Kidney (tissue), 14 donors: ENCODE data around the gene TRAPPC12. TPM values are rescaled to one million over a fixed set of nuclear protein-coding genes. Genes with fewer than 3 reads are reported as not detected.

ENCODE experiments used
- DNase-seq, 5 donors: peaks; one replicate each; pipeline ENCODE4 v3.0.0-alpha.2; 2013 to 2020
- FAIRE-seq: peaks from 2 replicates; lab custom pipeline; 2012; peaks lifted over from hg19 to GRCh38; lab: Jason Lieb, UNC
- H3K27ac ChIP-seq, 2 donors: one replicate each; pipeline ENCODE4 v1.7.0; 2013; ENCODE audit warnings: low read depth in 2 of 2, low read length in 2 of 2, inconsistent platforms in 1 of 2
- H3K27me3 ChIP-seq: one replicate; pipeline ENCODE4 v1.7.1; 2013; ENCODE audit warnings: low read length, inconsistent platforms; ENCODE audit not compliant: control insufficient read depth, insufficient read depth
- H3K36me3 ChIP-seq, 3 donors: one replicate each; pipeline versions ENCODE4 v1.7.0 to v1.7.1; 2013; ENCODE audit warnings: low read length in 3 of 3, control low read depth in 1 of 3, inconsistent platforms in 1 of 3; ENCODE audit not compliant: insufficient read depth in 3 of 3, control insufficient read depth in 2 of 3
- H3K4me1 ChIP-seq, 3 donors: one replicate each; pipeline versions ENCODE4 v1.7.0 to v1.7.1; 2013; ENCODE audit warnings: low read length in 3 of 3, inconsistent platforms in 1 of 3, low read depth in 1 of 3; ENCODE audit not compliant: control insufficient read depth in 2 of 3, insufficient read depth in 2 of 3
- H3K4me3 ChIP-seq, 3 donors: one replicate each; pipeline versions ENCODE4 v1.7.0 to v1.8.1; 2013; ENCODE audit warnings: low read length in 3 of 3, control low read depth in 1 of 3, inconsistent platforms in 1 of 3
- H3K9ac ChIP-seq, 3 donors: one replicate each; pipeline versions ENCODE4 v1.7.0 to v1.7.1; 2013; ENCODE audit warnings: low read length in 3 of 3, control low read depth in 1 of 3, inconsistent platforms in 1 of 3
- H3K9me3 ChIP-seq, 3 donors: one replicate each; pipeline versions ENCODE4 v1.7.0 to v1.7.1; 2013; ENCODE audit warnings: low read length in 3 of 3, control low read depth in 1 of 3, inconsistent platforms in 1 of 3; ENCODE audit not compliant: control insufficient read depth in 2 of 3, insufficient read depth in 1 of 3
- CTCF ChIP-seq: IDR thresholded peaks from 3 replicates; pipeline ENCODE4 v1.5.1; 2012; ENCODE audit warnings: mild to moderate bottlenecking, moderate library complexity, borderline replicate concordance; ENCODE audit not compliant: insufficient read depth; ENCODE audit errors: extremely low read depth
- intact Hi-C: fragments of 100-400 bp; cut with DNase I; formaldehyde crosslinking; loops from one replicate; pipeline ENCODE4 v1.11.1; 2022
- polyA plus RNA-seq: library from polyadenylated mRNA; stranded (reverse); fragments of 350-450 nt; fragmentation: Illumina TruSeq; extraction: RNeasy Lipid Tissue Mini Kit (QIAGEN cat#74804); gene quantifications from one replicate; pipeline ENCODE4 v1.2.3, GENCODE V29; 2014; ENCODE audit warnings: low read depth, low replicate concordance; ENCODE audit not compliant: insufficient read depth
- total RNA-seq: library from RNA; stranded (reverse); fragmentation: NEBNext Ultra II Directional; extraction: Animal tissue kit (Norgen Biotek cat#: 25700); gene quantifications from one replicate; pipeline ENCODE4 v1.2.1, GENCODE V29; 2021
- donor health status: control.
- donor health status: control.
- donor health status: control.
- donor health status: control.
- donor health status: control.
- donor health status: DM: yes; HTN: yes; CAD: no.
- donor health status: Normal renal cell carcinoma (clear cell type).

Gene TRAPPC12
- total and polyA plus RNA-seq, 2 donors from 2014 or later: 81.6 to 104 TPM

- no peaks in the 10 kb centered on the region for H3K27me3 ChIP-seq
- FAIRE-seq: no peak
- peaks cover 0 to 18% (median 0%) of the 10 kb centered on the region in 3 donors for H3K9me3 ChIP-seq
- H3K9ac ChIP-seq: no peak overlapping the region
- no peak overlapping the region for H3K27ac ChIP-seq
- H3K4me1 ChIP-seq: peaks cover 0 to 15% (median 11%) of the 10 kb centered on the region in 3 donors
- no peak for TF ChIP-seq CTCF
- H3K36me3 ChIP-seq: peaks cover 0 to 7% (median 6%) of the 10 kb centered on the region in 3 donors
- intact Hi-C loops: no loop called here
- DNase-seq: no peak
- no peak overlapping the region for H3K4me3 ChIP-seq
These were observed 17.5 kb downstream of the TRAPPC12 start for GRCh38 chr2:3396920-3397559.

DNA sequence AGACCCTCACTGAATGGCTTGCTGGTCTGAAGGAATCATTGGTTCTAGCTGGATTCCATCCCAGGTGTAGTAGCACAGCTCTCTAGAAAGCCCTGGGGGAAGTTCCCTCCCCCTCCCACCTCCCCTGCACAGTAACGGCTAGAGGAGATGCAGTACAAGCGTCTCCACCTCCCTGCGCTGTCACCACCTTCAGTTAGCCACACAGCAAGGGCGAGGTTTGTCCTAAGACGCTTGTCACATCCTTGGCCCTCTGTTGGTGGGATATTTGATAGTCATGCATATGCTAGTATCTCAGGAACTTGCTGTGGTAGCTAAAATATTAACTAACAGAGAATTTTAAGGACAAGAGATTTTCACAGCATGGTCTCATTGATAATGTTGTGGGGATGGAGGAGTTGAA lies 19.4 kb downstream of the TRAPPC12 start:
- FAIRE-seq (no peak), DNase-seq (no peak)
- Histone ChIP-seq H3K36me3 (peaks cover 0 to 6% (median 5%) of the 10 kb centered on the region in 3 donors), H3K27me3 (no peaks in the 10 kb centered on the region), H3K27ac (no peak overlapping the region), H3K9ac (no peak overlapping the region), H3K9me3 (peaks cover 0 to 18% (median 0%) of the 10 kb centered on the region in 3 donors), H3K4me3 (no peak overlapping the region), H3K4me1 (peaks cover 0 to 15% (median 11%) of the 10 kb centered on the region in 3 donors)
- TF ChIP-seq CTCF: no peak
- intact Hi-C loops: no loop called here

- intact Hi-C loops: no loop called here
- TF ChIP-seq CTCF: no peak
- FAIRE-seq (no peak), DNase-seq (no peak)
- Histone ChIP-seq H3K4me3 (no peak overlapping the region), H3K36me3 (peaks cover 0 to 6% (median 5%) of the 10 kb centered on the region in 3 donors), H3K4me1 (peaks cover 0 to 15% (median 11%) of the 10 kb centered on the region in 3 donors), H3K9ac (no peak overlapping the region), H3K27ac (peak overlapping the region in 1 of 2 donors; percentile 23), H3K9me3 (peaks cover 0 to 18% (median 0%) of the 10 kb centered on the region in 3 donors), H3K27me3 (no peaks in the 10 kb centered on the region)
These were observed 19.9 kb downstream of the TRAPPC12 start for GRCh38 chr2:3399381-3399780.
